NCI-H128 (cell line): Measurements from ENCODE around the gene ELAVL1.

Experiments used
- DNase-seq: peaks from one replicate; lab custom pipeline; 2025; ENCODE audit not compliant: unreplicated experiment; lab: John Stamatoyannopoulos, UW

The ELAVL1 gene

DNA sequence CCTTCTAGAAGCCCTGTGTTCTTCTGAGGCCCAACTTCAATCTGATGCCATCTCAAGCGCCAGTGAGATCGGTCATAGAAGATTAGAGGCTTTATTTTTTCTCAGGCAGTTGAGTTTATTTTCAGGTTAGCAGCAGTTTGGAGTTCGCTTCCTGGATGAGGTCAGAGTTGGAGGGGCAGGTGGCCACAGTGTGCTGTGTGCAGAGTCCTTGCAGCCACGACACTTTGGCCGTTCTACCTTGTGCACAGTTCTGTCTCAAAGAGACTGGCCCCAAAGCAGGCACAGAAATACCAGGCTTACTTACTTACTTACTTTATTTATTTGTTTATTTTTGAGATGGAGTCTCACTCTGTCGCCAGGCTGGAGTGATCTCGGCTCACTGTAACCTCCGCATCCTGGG, 15.9 kb upstream of the ELAVL1 start:
- no peak for DNase-seq

DNA sequence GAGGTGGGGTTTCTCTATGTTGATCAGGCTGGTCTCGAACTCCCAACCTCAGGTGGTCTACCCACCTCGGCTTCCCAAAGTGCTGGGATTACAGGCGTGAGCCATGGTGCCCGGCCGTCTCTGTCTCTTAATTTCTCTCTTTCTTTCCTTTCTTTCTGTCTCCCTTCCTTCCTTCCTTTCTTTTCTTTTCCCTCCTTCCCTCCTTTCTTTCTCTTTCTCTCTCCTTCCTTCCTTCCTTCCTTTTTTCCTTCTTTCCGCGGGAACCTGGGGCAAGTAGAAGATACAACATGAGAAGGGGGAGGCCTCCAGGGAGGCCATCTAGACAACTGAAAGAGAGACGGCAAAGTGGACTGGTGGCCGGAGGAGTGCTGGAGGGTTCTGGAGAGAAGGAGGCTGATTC, 15.2 kb upstream of the ELAVL1 start:
- no peak for DNase-seq

DNA sequence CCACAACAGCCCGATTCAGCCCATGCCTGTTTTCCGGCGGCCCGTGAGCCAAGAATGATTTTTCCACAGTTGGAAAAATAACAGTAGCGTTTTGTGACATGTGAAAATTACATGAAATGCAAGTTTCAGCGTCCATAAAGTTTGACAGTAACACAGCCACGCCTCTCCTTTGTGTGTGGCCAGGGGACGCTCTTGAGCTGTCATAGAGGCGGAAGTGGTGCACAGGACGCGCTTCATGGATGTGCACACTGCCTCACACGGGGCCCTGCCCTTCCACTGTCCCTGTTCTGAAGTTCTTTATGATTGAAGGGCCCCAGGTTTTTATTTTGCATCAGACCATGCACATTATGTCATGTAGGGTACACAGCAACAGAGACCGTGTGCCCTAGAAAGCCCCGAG, 12.4 kb upstream of the ELAVL1 start:
- no peak for DNase-seq

DNA sequence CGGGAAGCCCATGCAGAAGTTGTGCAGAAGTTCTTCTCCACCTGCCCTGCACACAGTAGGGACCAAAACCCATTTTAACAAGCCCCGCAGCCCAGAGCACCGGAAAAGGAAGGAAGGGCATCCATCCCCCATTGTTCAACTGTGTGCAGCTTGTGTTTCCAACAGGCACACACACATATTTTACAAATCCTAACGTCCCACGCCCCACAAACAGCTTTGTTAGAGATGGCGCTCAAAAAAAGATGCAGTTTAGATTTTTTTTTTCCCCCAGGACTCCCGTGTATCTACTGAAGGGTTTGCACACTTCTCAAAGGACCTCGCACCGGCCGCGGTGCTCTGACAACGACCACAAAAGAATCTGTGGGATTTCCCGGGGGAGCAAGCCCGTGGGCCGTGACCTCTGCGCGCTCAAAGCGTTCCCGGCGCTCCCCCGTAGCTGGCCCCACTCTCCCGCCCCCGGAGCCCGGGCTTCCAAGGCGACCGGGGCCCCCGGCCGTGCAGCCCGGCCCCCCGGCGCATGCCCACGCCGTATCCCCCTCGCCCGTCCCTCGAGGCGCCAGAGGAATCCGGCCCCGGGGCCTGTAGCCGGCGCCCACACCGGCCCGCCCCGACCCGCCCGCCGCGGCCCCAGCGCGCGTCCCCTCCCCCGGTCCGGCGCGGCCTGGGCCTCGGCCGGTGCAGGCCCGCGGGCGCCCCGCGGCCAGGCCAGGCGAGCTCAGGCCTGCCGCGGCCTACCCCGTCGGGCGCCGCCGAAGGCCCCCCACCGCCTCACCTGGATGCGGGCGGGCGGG, 523 bp downstream of the ELAVL1 start:
- DNase-seq = no peak

DNA sequence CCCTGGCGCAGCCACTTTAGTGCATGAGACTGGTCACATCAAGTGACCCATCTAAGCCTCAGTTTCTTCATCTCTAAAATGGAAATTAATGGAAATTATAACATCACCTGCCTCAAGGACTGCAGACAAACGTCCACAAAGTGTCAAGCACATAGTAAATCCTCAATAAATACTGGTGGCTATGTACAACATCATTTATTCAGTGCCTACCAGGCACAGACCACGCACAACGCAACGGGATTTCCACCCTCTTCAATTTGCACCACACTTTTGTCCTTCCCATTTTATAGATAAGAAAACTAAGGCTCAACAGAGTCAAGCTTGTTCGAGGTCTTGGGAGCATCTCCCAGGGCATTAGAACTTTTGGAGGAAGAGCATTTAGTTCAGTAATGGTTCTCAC, 1.4 kb downstream of the ELAVL1 start:
- no peak for DNase-seq

- peak; percentile 6 for DNase-seq
Observed at GRCh38 chr19:8001995-8002849, 3.2 kb downstream of the ELAVL1 start.

- DNase-seq = no peak
Observed at GRCh38 chr19:8001651-8001994, 3.8 kb downstream of the ELAVL1 start.

- no peak for DNase-seq
Observed at GRCh38 chr19:8000298-8001038, 5.0 kb downstream of the ELAVL1 start.

GRCh38 chr19:7999376-7999775, 6.1 kb downstream of the ELAVL1 start:
- no peak for DNase-seq

DNA sequence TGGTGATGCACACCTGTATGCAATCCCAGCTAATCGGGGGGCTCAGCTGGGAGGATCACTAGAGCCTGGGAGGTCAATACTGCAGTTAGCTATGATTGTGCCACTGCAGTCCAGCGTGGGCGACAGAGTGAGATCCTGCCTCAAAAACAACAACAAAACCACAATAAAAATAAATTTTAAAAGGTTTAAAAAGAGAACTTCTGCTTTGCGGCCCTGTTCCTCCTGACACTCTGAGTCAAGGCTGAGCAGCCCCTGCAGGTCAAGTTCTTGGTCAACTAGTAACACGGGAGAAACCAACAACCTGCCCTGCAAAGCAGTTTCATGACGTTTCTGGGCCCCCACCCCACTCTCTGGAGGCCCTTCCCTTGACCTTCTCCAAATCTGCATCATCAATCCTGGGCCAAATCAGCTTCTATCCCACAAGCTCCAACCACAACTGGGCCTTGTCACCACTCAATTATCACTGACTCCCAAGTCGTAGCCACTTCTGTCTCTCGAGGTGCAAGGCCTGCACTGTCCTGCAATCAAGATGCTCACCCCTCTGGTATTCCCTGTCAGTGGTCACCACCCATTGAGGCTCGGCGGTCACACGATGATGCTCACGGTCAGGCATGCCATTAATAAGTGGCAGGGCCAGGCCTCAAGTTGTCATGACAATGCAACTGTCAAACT, 7.5 kb downstream of the ELAVL1 start:
- no peak for DNase-seq

DNA sequence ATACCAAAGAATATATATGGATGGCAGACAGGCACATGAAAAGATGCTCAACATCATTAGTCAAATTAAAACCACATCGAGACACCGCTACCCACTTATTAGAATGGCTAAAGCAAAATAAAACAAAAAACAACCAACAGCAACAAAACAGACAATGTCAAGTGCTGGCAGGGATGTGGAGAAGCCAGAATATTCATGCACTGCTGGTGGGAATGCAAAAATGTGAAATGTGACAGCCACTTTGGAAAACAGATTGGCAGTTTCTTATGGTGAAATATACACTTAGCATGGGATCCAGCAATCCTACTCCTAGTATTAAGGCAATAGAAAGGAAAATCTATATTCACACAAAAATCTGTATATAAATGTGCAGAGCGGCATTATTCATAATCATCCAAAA, 8.6 kb downstream of the ELAVL1 start:
- DNase-seq = no peak

GRCh38 chr19:7995810-7996158, 9.7 kb downstream of the ELAVL1 start:
- DNase-seq = no peak

GRCh38 chr19:7994928-7995809, 10.3 kb downstream of the ELAVL1 start:
- no peak for DNase-seq

GRCh38 chr19:7994114-7994513, 11.3 kb downstream of the ELAVL1 start:
- DNase-seq = no peak

DNA sequence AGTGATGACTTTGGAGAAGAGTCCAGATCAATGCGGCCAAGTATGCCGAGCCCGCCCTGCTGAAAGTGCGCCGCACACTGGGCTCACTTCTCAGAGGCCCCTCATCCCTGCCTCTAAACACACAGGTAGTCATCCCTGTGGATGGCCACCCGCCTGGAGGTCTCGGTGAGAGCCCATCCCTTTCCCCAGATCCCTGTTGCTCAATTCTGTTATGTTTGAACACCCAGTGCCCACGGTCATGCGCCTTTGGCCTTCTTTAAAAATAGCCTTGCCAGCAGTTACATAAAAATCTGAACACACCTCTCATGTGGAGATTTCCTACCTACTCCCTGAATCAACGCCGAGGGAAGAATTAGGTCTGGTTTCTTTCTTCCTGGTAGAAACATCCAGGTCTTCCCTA, 11.9 kb downstream of the ELAVL1 start:
- DNase-seq = no peak

DNA sequence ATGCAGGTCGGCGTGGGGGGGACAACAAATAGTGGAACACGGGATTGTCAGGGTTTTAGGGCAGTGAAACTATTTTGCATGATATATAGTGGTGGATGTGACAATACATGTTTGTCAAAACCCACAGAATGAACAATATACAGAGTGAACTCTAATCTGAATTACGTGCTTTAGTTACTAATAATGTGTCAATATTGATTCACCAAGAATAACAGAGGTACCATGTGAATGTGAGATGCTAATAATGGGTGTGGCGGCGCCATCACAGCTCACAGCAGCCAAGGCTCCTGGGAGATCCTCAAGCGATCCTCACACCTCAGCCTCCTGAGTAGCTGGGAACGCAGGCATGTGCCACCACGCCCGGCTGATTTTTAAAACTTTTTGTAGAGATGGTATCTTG, 12.9 kb downstream of the ELAVL1 start:
- DNase-seq = no peak

- no peak for DNase-seq
Observed at GRCh38 chr19:7989071-7989575, 16.3 kb downstream of the ELAVL1 start.

GRCh38 chr19:7988307-7988706, 17.1 kb downstream of the ELAVL1 start:
- DNase-seq = no peak

DNA sequence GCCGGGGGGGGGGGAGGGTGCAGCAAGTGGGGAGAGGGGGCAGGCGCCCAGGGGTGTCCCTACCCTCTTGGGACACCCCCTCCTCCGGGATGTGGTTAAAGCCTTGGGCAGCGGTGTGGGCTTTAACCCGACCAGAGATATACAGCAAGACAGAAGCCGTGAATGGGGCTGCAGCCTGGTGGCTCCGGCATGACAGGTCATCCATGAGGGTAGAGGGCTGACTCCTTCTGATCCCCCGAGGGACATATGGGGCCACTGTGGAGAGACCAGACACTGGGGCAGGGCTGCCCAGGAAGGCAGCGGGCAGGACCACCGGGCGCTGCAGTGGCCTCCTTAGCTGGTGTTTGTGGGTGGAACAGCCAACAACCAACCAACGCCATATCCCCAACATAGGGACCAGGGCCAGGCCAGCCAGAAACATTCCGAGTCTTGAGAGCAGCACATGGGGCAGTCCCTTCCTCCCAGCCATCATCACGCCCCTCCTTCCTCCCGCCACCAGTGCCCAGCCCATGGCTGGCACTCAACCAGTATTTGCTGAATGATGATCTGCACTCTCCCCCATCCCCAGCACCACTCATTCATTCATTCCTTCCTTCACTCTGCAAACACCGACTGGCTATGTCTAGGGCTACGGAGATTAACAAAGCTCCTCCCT, 18.2 kb downstream of the ELAVL1 start:
- DNase-seq = no peak
